BLaER1 (cell line): ENCODE results near the gene AHSP.
"Not testable (repeated sequence)": the region's sequence is repeated elsewhere in the genome, so short reads cannot be mapped to it uniquely, and the experiment has no call there.

Experiments used
- H3K27ac ChIP-seq: shearing (Covaris generic); formaldehyde crosslinking; 2 replicates; pipeline ENCODE4 v1.8.1; 2022
- H3K27me3 ChIP-seq: shearing (Covaris generic); formaldehyde crosslinking; 2 replicates; pipeline ENCODE4 v1.8.1; 2022
- H3K36me3 ChIP-seq: shearing (Covaris generic); formaldehyde crosslinking; 2 replicates; pipeline ENCODE4 v1.8.1; 2022
- H3K4me1 ChIP-seq: shearing (Covaris generic); formaldehyde crosslinking; 2 replicates; pipeline ENCODE4 v1.8.1; 2022
- H3K4me2 ChIP-seq: shearing (Covaris generic); formaldehyde crosslinking; 2 replicates; pipeline ENCODE4 v1.8.1; 2022
- H3K4me3 ChIP-seq: shearing (Covaris generic); formaldehyde crosslinking; 2 replicates; pipeline ENCODE4 v1.8.1; 2022
- H3K9ac ChIP-seq: shearing (Covaris generic); formaldehyde crosslinking; 2 replicates; pipeline ENCODE4 v1.8.1; 2022
- H3K9me3 ChIP-seq: shearing (Covaris generic); formaldehyde crosslinking; 2 replicates; pipeline ENCODE4 v1.8.1; 2022
- H4K20me1 ChIP-seq: shearing (Covaris generic); formaldehyde crosslinking; 2 replicates; pipeline ENCODE4 v1.8.1; 2022
- Cebpa-rat ChIP-seq: shearing (Covaris generic); IDR thresholded peaks from 2 replicates; pipeline ENCODE4 v1.8.1; 2022

The AHSP gene

DNA sequence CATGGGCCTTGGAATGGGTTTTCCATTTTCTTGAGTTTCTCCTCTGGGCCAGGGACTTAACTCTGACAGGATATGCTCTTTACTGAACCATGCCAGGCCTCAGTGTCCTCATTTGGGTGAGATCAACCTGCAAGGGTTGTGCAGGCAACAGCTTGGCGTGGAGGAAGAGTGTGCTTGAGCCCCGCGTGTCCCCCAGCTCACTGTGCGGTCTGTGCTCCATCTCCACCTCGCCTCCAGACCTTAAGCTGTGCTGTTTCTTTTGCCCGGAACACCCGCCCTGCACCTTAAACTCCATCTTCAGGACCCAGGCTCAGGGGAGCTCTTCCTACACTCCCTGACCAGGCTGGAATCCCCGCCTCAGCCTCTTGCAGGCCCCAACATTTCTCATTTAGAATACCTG, 29.2 kb upstream of the AHSP start:
- Histone ChIP-seq H3K36me3 (peaks cover 90% of the 10 kb centered on the region), H3K27me3 (no peaks in the 10 kb centered on the region), H3K27ac (no peak overlapping the region), H3K9ac (no peak overlapping the region), H3K4me3 (no peak overlapping the region), H3K4me2 (no peak overlapping the region), H3K4me1 (peaks cover 22% of the 10 kb centered on the region), H4K20me1 (no peaks in the 10 kb centered on the region), H3K9me3 (no peaks in the 10 kb centered on the region)
- TF ChIP-seq Cebpa-rat, result no peak

DNA sequence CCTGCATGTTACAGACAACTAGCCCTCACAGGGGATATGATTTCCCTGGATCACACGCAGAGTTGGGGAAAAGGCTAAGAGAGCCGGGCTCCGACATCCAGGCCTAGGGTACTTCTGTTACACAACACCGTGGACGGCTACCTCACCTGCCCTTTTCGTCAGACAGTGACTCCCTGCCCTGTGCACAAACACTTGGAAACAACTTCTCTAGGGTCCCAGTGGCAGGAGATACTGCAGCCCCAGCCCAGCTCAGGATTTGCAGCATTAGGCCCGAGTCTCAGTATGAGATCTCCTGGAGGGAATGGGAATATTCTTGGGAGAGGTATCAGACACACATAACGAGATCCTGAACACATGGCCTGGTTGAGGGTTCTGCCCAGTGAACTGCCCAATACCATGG, 27.8 kb upstream of the AHSP start:
- Histone ChIP-seq H3K4me1 (peaks cover 36% of the 10 kb centered on the region), H3K9ac (no peak overlapping the region)
- no peak for TF ChIP-seq Cebpa-rat

DNA sequence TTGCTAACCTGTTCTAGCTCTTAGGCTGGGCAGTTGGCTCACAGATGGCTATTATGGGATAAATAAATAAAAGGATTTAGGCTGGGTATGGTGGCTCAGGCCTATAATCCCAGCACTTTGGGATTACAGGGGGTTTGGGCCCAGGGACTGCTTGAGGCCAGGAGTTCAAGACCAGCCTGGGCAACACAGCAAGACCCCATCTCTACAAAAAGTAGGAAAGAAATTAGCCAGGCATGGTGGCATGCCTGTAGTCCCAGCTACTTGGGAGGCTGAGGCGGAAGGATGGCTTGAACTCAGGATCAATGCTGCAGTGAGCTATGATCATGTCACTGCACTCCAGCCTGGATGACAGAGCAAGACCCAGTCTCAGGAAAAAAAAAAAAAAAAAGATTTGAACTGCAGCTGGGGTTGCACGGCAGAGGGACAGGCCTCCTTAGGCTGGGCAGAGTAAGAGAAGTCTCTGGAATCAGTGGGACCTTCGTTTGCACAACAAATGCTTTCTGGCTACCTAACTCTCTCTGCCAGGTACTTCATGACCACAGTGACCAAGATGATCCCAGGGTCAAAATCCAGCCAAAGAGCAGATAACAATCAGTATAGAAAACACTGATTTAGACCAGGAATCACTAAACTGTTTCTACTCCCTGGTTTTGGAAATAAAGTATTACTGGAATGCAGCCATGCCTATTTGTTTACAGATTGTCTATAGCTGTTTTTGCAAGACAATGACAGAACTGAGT, 26.3 kb upstream of the AHSP start:
- H3K4me1 ChIP-seq, result peaks cover 45% of the 10 kb centered on the region
- no peaks in the 10 kb centered on the region for H3K9me3 ChIP-seq
- H3K27ac ChIP-seq, result no peak overlapping the region
- no peak overlapping the region for H3K9ac ChIP-seq
- no peaks in the 10 kb centered on the region for H3K27me3 ChIP-seq
- H3K4me2 ChIP-seq, result no peak overlapping the region
- TF ChIP-seq Cebpa-rat, result no peak
- peaks cover 63% of the 10 kb centered on the region for H3K36me3 ChIP-seq
- H4K20me1 ChIP-seq, result no peaks in the 10 kb centered on the region
- H3K4me3 ChIP-seq, result no peak overlapping the region

More for the DNA sequence above, 27.8 kb upstream of the AHSP start:
- no peaks in the 10 kb centered on the region for H3K27me3 ChIP-seq
- no peak overlapping the region for H3K27ac ChIP-seq
- no peak overlapping the region for H3K4me2 ChIP-seq
- no peak overlapping the region for H3K4me3 ChIP-seq
- no peaks in the 10 kb centered on the region for H3K9me3 ChIP-seq
- peaks cover 76% of the 10 kb centered on the region for H3K36me3 ChIP-seq
- no peaks in the 10 kb centered on the region for H4K20me1 ChIP-seq

DNA sequence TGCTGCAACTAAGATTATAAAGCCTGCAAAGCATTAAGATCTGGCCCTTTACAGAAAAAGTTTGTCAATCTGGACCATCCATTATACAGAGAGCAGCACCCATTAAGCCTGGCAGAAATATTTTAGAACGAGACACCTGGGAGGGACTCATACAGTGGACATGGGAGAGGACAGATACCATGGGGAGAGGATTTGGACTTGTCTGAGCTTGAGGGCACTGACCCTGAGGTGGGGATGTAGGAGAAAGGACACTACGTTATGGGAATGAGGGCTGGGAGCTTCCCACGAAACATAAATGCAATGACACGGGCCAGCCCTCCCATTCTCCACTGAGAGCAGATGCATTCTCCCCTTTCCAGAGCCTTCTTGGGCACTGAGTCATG, 25.7 kb upstream of the AHSP start:
- Histone ChIP-seq H3K36me3 (peaks cover 61% of the 10 kb centered on the region), H3K27me3 (no peaks in the 10 kb centered on the region), H3K9me3 (no peaks in the 10 kb centered on the region), H3K4me3 (no peak overlapping the region), H3K27ac (no peak overlapping the region), H4K20me1 (0 out of 2 replicates have a peak, but pooled peaks cover 3% of the 10 kb centered on the region), H3K9ac (no peak overlapping the region), H3K4me2 (no peak overlapping the region), H3K4me1 (peaks cover 50% of the 10 kb centered on the region)
- no peak for TF ChIP-seq Cebpa-rat

DNA sequence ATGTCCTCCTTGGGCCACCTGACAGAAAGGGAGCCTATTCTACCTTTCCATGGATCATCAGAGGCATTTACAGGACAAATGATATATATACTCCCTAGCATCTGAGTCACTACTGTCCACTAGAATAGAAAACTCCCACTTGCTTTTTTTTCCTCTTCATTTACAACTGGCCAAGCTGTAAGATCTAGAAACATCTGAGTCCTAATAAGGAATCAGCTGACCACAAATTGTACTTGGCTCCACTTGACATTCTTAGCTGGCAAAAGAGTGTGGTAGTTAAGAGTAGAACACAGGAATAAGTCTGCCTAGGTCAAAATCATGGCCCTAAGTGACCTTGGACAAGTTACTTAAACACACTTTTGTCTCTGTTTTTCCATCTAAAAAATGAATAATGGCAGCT, 24.7 kb upstream of the AHSP start:
- no peak overlapping the region for H3K27ac ChIP-seq
- H3K9me3 ChIP-seq, result no peaks in the 10 kb centered on the region
- H4K20me1 ChIP-seq, result 0 out of 2 replicates have a peak, but pooled peaks cover 11% of the 10 kb centered on the region
- H3K36me3 ChIP-seq, result peaks cover 50% of the 10 kb centered on the region
- no peak overlapping the region for H3K9ac ChIP-seq
- no peaks in the 10 kb centered on the region for H3K27me3 ChIP-seq
- TF ChIP-seq Cebpa-rat, result no peak
- H3K4me2 ChIP-seq, result peak overlapping the region; percentile 95
- no peak overlapping the region for H3K4me3 ChIP-seq
- H3K4me1 ChIP-seq, result peaks cover 55% of the 10 kb centered on the region

DNA sequence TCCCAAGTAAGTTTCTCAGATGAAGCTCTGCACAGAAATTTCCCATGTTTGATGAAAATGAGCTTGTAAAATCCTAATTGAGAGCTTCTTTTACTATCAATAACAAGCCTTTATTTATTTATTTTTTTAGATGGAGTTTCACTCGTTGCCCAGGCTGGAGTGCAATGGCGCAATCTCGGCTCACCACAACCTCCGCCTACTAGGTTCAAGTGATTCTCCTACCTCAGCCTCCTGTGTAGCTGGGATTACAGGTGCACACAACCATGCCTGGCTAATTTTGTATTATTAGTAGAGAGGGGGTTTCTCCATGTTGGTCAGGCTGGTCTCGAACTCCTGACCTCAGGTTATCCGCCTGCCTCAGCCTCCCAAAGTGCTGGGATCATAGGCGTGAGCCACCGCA, 24.1 kb upstream of the AHSP start:
- H3K36me3 ChIP-seq, result peaks cover 45% of the 10 kb centered on the region
- peak overlapping the region; percentile 95 for H3K4me2 ChIP-seq
- not testable (repeated sequence) for H3K27me3 ChIP-seq, H3K9me3 ChIP-seq
- H4K20me1 ChIP-seq, result 0 out of 2 replicates have a peak, but pooled peaks cover 11% of the 10 kb centered on the region
- peak overlapping the region; percentile 36; the same call in 1 of the 2 replicates for H3K4me3 ChIP-seq
- H3K27ac ChIP-seq, result peak overlapping the region; percentile 79
- H3K9ac ChIP-seq, result peak overlapping the region; percentile 51; the same call in 1 of the 2 replicates
- H3K4me1 ChIP-seq, result peaks cover 55% of the 10 kb centered on the region

DNA sequence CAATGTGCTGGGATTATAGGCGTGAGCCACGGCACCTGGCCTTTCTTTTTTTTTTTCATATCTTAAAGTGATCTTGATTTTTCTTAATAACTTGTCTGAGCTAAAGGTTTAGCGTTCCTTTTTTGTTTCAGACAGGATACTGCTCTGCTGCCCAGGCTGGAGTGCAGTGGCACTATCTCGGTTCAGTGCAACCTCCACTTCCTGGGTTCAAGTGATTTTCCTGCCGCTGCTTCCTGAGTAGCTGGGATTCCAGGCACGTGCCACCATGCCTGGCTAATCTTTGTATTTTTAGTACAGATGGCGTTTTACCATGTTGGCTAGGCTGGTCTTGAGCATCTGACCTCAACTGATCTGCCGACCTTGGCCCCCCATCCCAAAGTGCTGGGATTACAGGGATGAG, 23.5 kb upstream of the AHSP start:
- Histone ChIP-seq H3K4me2 (peak overlapping the region; percentile 95), H3K4me1 (peaks cover 60% of the 10 kb centered on the region), H3K36me3 (peaks cover 39% of the 10 kb centered on the region), H3K9me3 (no peaks in the 10 kb centered on the region), H3K27ac (peak overlapping the region; percentile 79), H3K4me3 (peak overlapping the region; percentile 36), H3K9ac (peak overlapping the region; percentile 51), H4K20me1 (0 out of 2 replicates have a peak, but pooled peaks cover 11% of the 10 kb centered on the region), H3K27me3 (no peaks in the 10 kb centered on the region)
- no peak for TF ChIP-seq Cebpa-rat

DNA sequence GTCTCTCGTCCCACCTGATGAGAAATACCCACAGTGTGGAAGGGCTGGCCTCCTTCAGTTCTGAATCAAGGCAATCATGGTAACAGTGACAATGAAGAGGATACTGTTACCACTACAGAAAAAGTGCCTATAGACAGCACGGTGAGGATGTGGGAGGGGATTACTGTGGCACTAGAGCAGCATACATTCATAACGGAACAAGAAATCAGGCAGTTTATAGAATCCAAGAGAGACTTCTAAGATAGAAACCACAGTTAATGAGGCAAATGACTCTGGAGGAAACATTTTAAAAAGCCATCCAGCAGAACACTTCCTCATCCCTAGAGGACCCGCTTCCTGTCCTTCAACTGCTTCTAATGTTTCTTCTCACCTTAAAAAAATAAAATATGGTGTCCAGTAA, 22.2 kb upstream of the AHSP start:
- Histone ChIP-seq H3K27me3 (no peaks in the 10 kb centered on the region), H3K27ac (peak overlapping the region; percentile 79), H3K4me2 (peak overlapping the region; percentile 95), H3K4me1 (peaks cover 69% of the 10 kb centered on the region), H3K9ac (peak overlapping the region; percentile 51), H3K4me3 (peak overlapping the region; percentile 36; the same call in 1 of the 2 replicates), H3K9me3 (no peaks in the 10 kb centered on the region), H3K36me3 (peaks cover 25% of the 10 kb centered on the region), H4K20me1 (0 out of 2 replicates have a peak, but pooled peaks cover 11% of the 10 kb centered on the region)
- no peak for TF ChIP-seq Cebpa-rat

DNA sequence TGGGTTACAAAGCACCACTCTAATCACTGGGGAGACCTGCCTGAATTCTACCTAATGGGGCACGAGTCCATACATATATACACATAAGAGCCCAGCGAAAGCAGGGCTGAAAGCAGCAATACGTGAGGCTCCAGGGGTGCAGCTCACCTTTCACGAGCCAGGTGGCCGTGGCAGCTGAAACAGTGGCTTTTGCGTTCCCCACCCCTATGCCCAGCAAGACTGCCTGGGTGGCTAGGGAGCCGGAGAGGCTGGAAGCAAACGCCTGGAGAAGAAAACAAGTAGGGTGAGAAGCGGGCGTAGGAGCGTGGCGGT, 20.1 kb upstream of the AHSP start:
- Histone ChIP-seq H3K27me3 (no peaks in the 10 kb centered on the region), H4K20me1 (0 out of 2 replicates have a peak, but pooled peaks cover 11% of the 10 kb centered on the region), H3K9ac (peak overlapping the region; percentile 92), H3K9me3 (no peaks in the 10 kb centered on the region), H3K4me1 (peaks cover 63% of the 10 kb centered on the region), H3K27ac (peak overlapping the region; percentile 92), H3K4me2 (peak overlapping the region; percentile 95), H3K36me3 (peaks cover 7% of the 10 kb centered on the region; the same call in 1 of the 2 replicates), H3K4me3 (peak overlapping the region; percentile 85)
- TF ChIP-seq Cebpa-rat, result no peak

DNA sequence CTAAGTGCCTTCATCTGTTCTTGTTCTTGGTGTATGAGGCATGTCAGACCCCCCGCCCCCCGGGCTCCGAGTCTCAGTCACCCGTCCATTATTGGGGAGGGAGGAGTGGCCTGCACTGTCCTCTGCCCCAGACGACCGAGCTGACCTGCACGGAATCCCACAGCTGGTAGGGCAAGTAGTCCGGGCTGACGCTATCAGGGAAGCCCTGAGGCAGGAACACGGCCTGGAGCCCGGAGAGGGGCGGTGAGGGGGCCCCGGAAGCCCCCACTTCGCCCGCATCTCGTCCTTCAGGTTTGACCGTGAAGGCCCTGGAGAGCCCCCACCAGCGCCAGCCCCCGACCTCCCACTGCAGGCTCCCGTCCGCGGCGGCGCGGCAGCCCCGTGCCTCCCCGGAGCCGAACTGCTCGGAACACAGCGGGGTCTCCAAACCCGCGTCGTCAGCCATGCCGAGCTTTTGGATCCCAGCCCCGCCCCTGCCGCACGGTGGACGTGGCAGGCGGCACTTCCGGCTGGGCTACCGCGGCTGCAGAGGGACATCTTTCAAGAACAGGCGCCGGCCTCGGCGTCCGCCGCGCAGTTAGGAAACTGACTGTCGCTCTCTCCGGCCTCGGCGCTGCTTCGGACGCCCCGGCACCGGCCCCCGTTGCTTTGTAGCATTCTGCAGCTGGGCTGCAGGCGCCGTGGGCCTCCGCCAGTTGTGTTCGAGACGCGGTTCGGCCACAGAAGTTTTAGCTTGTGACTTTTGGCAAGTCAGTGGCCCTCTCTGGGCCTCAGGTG, 19.6 kb upstream of the AHSP start, which contains the start of gene RUSF1:
Gene RUSF1, minus strand, starts transcription at position 463 of the 777 bp plus-strand sequence. Its CDS starts 18 bp downstream, at position 445.
- Histone ChIP-seq H3K27ac (peak within 1 kb of the TSS; percentile 92), H3K4me1 (peaks cover 57% of the 10 kb centered on the region)
- TF ChIP-seq Cebpa-rat, result no peak

More for the DNA sequence above, 19.6 kb upstream of the AHSP start, which contains the start of gene RUSF1:
- Histone ChIP-seq H3K36me3 (0 out of 2 replicates have a peak, but pooled peaks cover 5% of the 10 kb centered on the region), H3K9me3 (no peaks in the 10 kb centered on the region), H3K4me3 (peak within 1 kb of the TSS; percentile 85), H3K9ac (peak within 1 kb of the TSS; percentile 92), H3K4me2 (peak within 1 kb of the TSS; percentile 95), H4K20me1 (0 out of 2 replicates have a peak, but pooled peaks cover 11% of the 10 kb centered on the region), H3K27me3 (no peaks in the 10 kb centered on the region)
